Panc1 (cell line): ENCODE measurements around the gene UGT1A10. TPM values are rescaled to one million over a fixed set of nuclear protein-coding genes. Genes with fewer than 3 reads are reported as not detected.

Experiments used
- ATAC-seq: fragments of 200-7000 bp; cut with Tn5 transposase; 2 replicates; pipeline ENCODE4 v1.9.1; 2020; ENCODE audit warnings: mild to moderate bottlenecking, moderate library complexity
- BruUV-seq: library from RNA; stranded (reverse); fragments of 400-500 nt; replicated peaks from 2 replicates; lab custom pipeline; 2021; lab: Mats Ljungman, UMichigan
- CTCF ChIA-PET: fragments of 300-600 bp; sonication (Branson Sonifier 250); formaldehyde crosslinking; loops from one replicate; lab custom pipeline; 2022; ENCODE audit warnings: antibody characterized with exemption; lab: Charles Lee
- POLR2A ChIA-PET: fragments of 300-600 bp; sonication (Branson Sonifier 250); formaldehyde crosslinking; loops from one replicate; lab custom pipeline; 2022; ENCODE audit warnings: antibody characterized with exemption; lab: Charles Lee
- DNase-seq: peaks from one replicate; pipeline ENCODE4 v3.0.0-alpha.2; 2010; ENCODE audit warnings: low read depth, low spot score
- H3K27ac ChIP-seq: 2 replicates; pipeline ENCODE4 v1.5.1; 2011; ENCODE audit warnings: mild to moderate bottlenecking, low read length, inconsistent platforms
- H3K27me3 ChIP-seq: fragments of 200-500 bp; sonication (Bioruptor generic); 2 replicates; pipeline ENCODE4 v1.6.0; 2014; ENCODE audit warnings: low read length, inconsistent platforms; ENCODE audit not compliant: control insufficient read depth, insufficient read depth
- H3K36me3 ChIP-seq: fragments of 200-500 bp; sonication (Bioruptor generic); 2 replicates; pipeline ENCODE4 v1.5.1; 2014; ENCODE audit warnings: inconsistent platforms, mild to moderate bottlenecking, low read length, moderate library complexity; ENCODE audit not compliant: control insufficient read depth, insufficient read depth
- H3K4me1 ChIP-seq: 2 replicates; pipeline ENCODE4 v1.5.1; 2011; ENCODE audit warnings: inconsistent platforms, mild to moderate bottlenecking, low read length, moderate library complexity; ENCODE audit not compliant: control insufficient read depth, insufficient read depth
- H3K4me3 ChIP-seq, 2 experiments: 2 replicates each; pipeline ENCODE4 v1.5.1; 2011 to 2012; ENCODE audit warnings: low read depth in 2 of 2, low read length in 2 of 2, mild to moderate bottlenecking in 2 of 2, inconsistent platforms in 1 of 2, moderate library complexity in 1 of 2
- H3K9me3 ChIP-seq: fragments of 200-500 bp; sonication (Bioruptor generic); 2 replicates; pipeline ENCODE4 v1.5.1; 2014; ENCODE audit warnings: low read depth, mild to moderate bottlenecking, inconsistent platforms, low read length, moderate library complexity; ENCODE audit not compliant: control insufficient read depth, insufficient read depth
- POLR2AphosphoS5 ChIP-seq: IDR thresholded peaks from 2 replicates; pipeline ENCODE4 v1.6.1; 2012; ENCODE audit warnings: mild to moderate bottlenecking, low read depth, low read length, moderate library complexity
- SIN3A ChIP-seq: IDR thresholded peaks from 2 replicates; pipeline ENCODE4 v1.6.1; 2012; ENCODE audit warnings: low read depth, mild to moderate bottlenecking, low read length, moderate library complexity, borderline replicate concordance; ENCODE audit not compliant: insufficient read depth
- TCF7L2 ChIP-seq: IDR thresholded peaks from 2 replicates; pipeline ENCODE4 v1.6.1; 2011; ENCODE audit warnings: mild to moderate bottlenecking, low read depth, low read length, inconsistent platforms
- in situ Hi-C: cut with HindIII; loops from 2 replicates; pipeline ENCODE4 v1.10.0; 2016; ENCODE audit warnings: low sequenced_read_pairs, low pct_unique_long_range_greater_than_20kb
- intact Hi-C: fragments of 100-400 bp; cut with micrococcal nuclease; formaldehyde crosslinking; loops from one replicate; pipeline ENCODE4 v1.10.0; 2022; ENCODE audit not compliant: unreplicated experiment
- total RNA-seq: library from RNA; stranded (reverse); gene quantifications from one replicate; pipeline ENCODE4 v1.2.1, GENCODE V29; 2021; ENCODE audit not compliant: unreplicated experiment
- TF ChIP-seq, protein P1 (sequence below), 2 experiments: IDR thresholded peaks; 2 replicates each; pipeline ENCODE4 v1.6.1; 2011 to 2012; ENCODE audit warnings: low read depth in 2 of 2, control low read depth in 1 of 2, low read length in 1 of 2, mild to moderate bottlenecking in 1 of 2, moderate library complexity in 1 of 2; ENCODE audit not compliant: insufficient read depth in 1 of 2
- TF ChIP-seq, protein P2 (sequence below): fragments of 450-650 bp; IDR thresholded peaks from 2 replicates; pipeline ENCODE4 v1.5.1; 2017; ENCODE audit warnings: mild to moderate bottlenecking

The UGT1A10 gene
- total RNA-seq, 1 experiment from 2014 or later: not detected

- no peaks in the 10 kb centered on the region for H3K4me1 ChIP-seq
- H3K27ac ChIP-seq: no peak overlapping the region
- TF ChIP-seq, protein P1, sequence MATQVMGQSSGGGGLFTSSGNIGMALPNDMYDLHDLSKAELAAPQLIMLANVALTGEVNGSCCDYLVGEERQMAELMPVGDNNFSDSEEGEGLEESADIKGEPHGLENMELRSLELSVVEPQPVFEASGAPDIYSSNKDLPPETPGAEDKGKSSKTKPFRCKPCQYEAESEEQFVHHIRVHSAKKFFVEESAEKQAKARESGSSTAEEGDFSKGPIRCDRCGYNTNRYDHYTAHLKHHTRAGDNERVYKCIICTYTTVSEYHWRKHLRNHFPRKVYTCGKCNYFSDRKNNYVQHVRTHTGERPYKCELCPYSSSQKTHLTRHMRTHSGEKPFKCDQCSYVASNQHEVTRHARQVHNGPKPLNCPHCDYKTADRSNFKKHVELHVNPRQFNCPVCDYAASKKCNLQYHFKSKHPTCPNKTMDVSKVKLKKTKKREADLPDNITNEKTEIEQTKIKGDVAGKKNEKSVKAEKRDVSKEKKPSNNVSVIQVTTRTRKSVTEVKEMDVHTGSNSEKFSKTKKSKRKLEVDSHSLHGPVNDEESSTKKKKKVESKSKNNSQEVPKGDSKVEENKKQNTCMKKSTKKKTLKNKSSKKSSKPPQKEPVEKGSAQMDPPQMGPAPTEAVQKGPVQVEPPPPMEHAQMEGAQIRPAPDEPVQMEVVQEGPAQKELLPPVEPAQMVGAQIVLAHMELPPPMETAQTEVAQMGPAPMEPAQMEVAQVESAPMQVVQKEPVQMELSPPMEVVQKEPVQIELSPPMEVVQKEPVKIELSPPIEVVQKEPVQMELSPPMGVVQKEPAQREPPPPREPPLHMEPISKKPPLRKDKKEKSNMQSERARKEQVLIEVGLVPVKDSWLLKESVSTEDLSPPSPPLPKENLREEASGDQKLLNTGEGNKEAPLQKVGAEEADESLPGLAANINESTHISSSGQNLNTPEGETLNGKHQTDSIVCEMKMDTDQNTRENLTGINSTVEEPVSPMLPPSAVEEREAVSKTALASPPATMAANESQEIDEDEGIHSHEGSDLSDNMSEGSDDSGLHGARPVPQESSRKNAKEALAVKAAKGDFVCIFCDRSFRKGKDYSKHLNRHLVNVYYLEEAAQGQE (IDR thresholded peaks at IDR 0.05; ENCODE audit: insufficient read depth in 1 of 2, low read depth in 2 of 2, low read length in 1 of 2): no peak
- no peak for TF ChIP-seq TCF7L2
- BruUV-seq: no TSS peak
- DNase-seq (no peak), ATAC-seq (no peak)
- in situ Hi-C loops: no loop called here
- H3K36me3 ChIP-seq: no peaks in the 10 kb centered on the region
- H3K9me3 ChIP-seq: no peaks in the 10 kb centered on the region
- no peaks in the 10 kb centered on the region for H3K27me3 ChIP-seq
- ChIA-PET POLR2A (no interaction called here), CTCF (no interaction called here)
- intact Hi-C loops: no loop called here
- no peak overlapping the region for H3K4me3 ChIP-seq
These were observed 156.5 kb downstream of the UGT1A10 start for GRCh38 chr2:233792720-233793119.

- in situ Hi-C loops: no loop called here
- Histone ChIP-seq H3K4me3 (no peak overlapping the region), H3K36me3 (no peaks in the 10 kb centered on the region), H3K4me1 (no peaks in the 10 kb centered on the region), H3K9me3 (no peaks in the 10 kb centered on the region), H3K27ac (no peak overlapping the region), H3K27me3 (no peaks in the 10 kb centered on the region)
- TF ChIP-seq POLR2AphosphoS5: no peak
- TF ChIP-seq, protein P1 (IDR thresholded peaks at IDR 0.05; ENCODE audit: insufficient read depth in 1 of 2, low read depth in 2 of 2, low read length in 1 of 2): no peak
- no peak for TF ChIP-seq TCF7L2
- TF ChIP-seq SIN3A: no peak
- TF ChIP-seq, protein P2, sequence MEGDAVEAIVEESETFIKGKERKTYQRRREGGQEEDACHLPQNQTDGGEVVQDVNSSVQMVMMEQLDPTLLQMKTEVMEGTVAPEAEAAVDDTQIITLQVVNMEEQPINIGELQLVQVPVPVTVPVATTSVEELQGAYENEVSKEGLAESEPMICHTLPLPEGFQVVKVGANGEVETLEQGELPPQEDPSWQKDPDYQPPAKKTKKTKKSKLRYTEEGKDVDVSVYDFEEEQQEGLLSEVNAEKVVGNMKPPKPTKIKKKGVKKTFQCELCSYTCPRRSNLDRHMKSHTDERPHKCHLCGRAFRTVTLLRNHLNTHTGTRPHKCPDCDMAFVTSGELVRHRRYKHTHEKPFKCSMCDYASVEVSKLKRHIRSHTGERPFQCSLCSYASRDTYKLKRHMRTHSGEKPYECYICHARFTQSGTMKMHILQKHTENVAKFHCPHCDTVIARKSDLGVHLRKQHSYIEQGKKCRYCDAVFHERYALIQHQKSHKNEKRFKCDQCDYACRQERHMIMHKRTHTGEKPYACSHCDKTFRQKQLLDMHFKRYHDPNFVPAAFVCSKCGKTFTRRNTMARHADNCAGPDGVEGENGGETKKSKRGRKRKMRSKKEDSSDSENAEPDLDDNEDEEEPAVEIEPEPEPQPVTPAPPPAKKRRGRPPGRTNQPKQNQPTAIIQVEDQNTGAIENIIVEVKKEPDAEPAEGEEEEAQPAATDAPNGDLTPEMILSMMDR: no peak
- no peak for DNase-seq
- no TSS peak for BruUV-seq
- POLR2A ChIA-PET: no interaction called here
- ATAC-seq: 0 out of 2 replicates have a peak, but pooled peaks have one; percentile 26
- CTCF ChIA-PET: no interaction called here
- intact Hi-C loops: no loop called here
These were observed 157.3 kb downstream of the UGT1A10 start for GRCh38 chr2:233793465-233794127.
